Smooth muscle cell (in vitro differentiated cells): ENCODE results near the gene STRIP2. TPM values are rescaled to one million over a fixed set of nuclear protein-coding genes. Genes with fewer than 3 reads are reported as not detected.
A peak's percentile ranks its signal among the peaks of the same experiment; 100 is the strongest.
"Not testable (repeated sequence)": the region's sequence is repeated elsewhere in the genome, so short reads cannot be mapped to it uniquely, and the experiment has no call there.

Experiments used
- DNase-seq: peaks from one replicate; lab custom pipeline; 2025; ENCODE audit not compliant: unreplicated experiment; lab: John Stamatoyannopoulos, UW
- H2AFZ ChIP-seq: fragments of 200-600 bp; sonication (generic); 2 replicates; pipeline ENCODE4 v1.6.0; 2016; ENCODE audit warnings: antibody characterized with exemption, low read depth, mild to moderate bottlenecking
- H3F3A ChIP-seq: fragments of 200-600 bp; sonication (generic); 2 replicates; pipeline ENCODE4 v1.6.0; 2017; ENCODE audit warnings: antibody characterized with exemption, low read depth
- H3K27ac ChIP-seq: fragments of 200-600 bp; sonication (generic); 2 replicates; pipeline ENCODE4 v1.5.1; 2016; ENCODE audit warnings: low read depth, mild to moderate bottlenecking
- H3K27me3 ChIP-seq: fragments of 200-600 bp; sonication (generic); 2 replicates; pipeline ENCODE4 v1.6.1; 2016; ENCODE audit warnings: low read depth, mild to moderate bottlenecking
- H3K36me3 ChIP-seq: fragments of 200-600 bp; sonication (generic); 2 replicates; pipeline ENCODE4 v1.5.1; 2016; ENCODE audit warnings: low read depth
- H3K4me1 ChIP-seq: fragments of 200-600 bp; sonication (generic); 2 replicates; pipeline ENCODE4 v1.5.1; 2016; ENCODE audit warnings: low read depth
- H3K4me2 ChIP-seq: fragments of 200-600 bp; sonication (generic); 2 replicates; pipeline ENCODE4 v1.6.0; 2016; ENCODE audit warnings: mild to moderate bottlenecking
- H3K4me3 ChIP-seq: fragments of 200-600 bp; sonication (generic); 2 replicates; pipeline ENCODE4 v1.5.1; 2016; ENCODE audit warnings: mild to moderate bottlenecking
- H3K79me2 ChIP-seq: fragments of 200-600 bp; sonication (generic); 2 replicates; pipeline ENCODE4 v1.6.0; 2016; ENCODE audit warnings: low read depth, mild to moderate bottlenecking
- H3K9ac ChIP-seq: fragments of 200-600 bp; sonication (generic); 2 replicates; pipeline ENCODE4 v1.6.0; 2016; ENCODE audit warnings: low read depth
- H3K9me3 ChIP-seq: fragments of 200-600 bp; sonication (generic); replicated peaks from 2 replicates; pipeline ENCODE4 v1.5.1; 2016; ENCODE audit warnings: low read depth
- H4K20me1 ChIP-seq: fragments of 200-600 bp; sonication (generic); 2 replicates; pipeline ENCODE4 v1.6.0; 2016; ENCODE audit warnings: low read depth
- CTCF ChIP-seq: fragments of 200-600 bp; sonication (generic); IDR thresholded peaks from 2 replicates; pipeline ENCODE4 v1.5.1; 2017; ENCODE audit warnings: borderline replicate concordance, mild to moderate bottlenecking, antibody characterized with exemption; ENCODE audit not compliant: insufficient read depth, poor library complexity, severe bottlenecking
- WGBS: methylation state at CpG from one replicate; pipeline ENCODE4 v1.1.7; 2016; ENCODE audit warnings: low lambda C conversion rate; 5-methylcytosine and 5-hydroxymethylcytosine counted together
- polyA plus RNA-seq: library from polyadenylated mRNA; unstranded; fragments of >200 nt; fragmentation: Nextera tagmentation; extraction: Ambion mirVana; gene quantifications from 2 replicates; pipeline ENCODE4 v1.2.1, GENCODE V29; 2016
- total RNA-seq: library from RNA; depleted of rRNA; stranded (reverse); fragments of >200 nt; gene quantifications from 2 replicates; pipeline ENCODE4 v1.2.3, GENCODE V29; 2014

STRIP2 gene
- total and polyA plus RNA-seq, 2 experiments from 2014 or later = 0.39 to 6.9 TPM

- Histone ChIP-seq H3K79me2 (no peaks in the 10 kb centered on the region), H3K4me2 (no peak overlapping the region), H3F3A (no peaks in the 10 kb centered on the region), H3K27ac (no peak overlapping the region), H3K9me3 (no peaks in the 10 kb centered on the region), H3K4me3 (no peak overlapping the region), H2AFZ (no peak overlapping the region), H3K4me1 (no peaks in the 10 kb centered on the region), H3K9ac (no peak overlapping the region), H3K27me3 (no peaks in the 10 kb centered on the region), H4K20me1 (no peaks in the 10 kb centered on the region), H3K36me3 (no peaks in the 10 kb centered on the region)
- TF ChIP-seq CTCF = no peak
- 88% methylated on average over 4 of the region's 4 CpGs for WGBS
- DNase-seq = no peak
Measured at GRCh38 chr7:129529643-129530042, 95.4 kb downstream of the STRIP2 start.

- Histone ChIP-seq H3K79me2 (no peaks in the 10 kb centered on the region), H3K9me3 (no peaks in the 10 kb centered on the region), H3K4me1 (no peaks in the 10 kb centered on the region), H2AFZ (no peak overlapping the region), H3K27ac (peak overlapping the region; percentile 67), H3K9ac (no peak overlapping the region), H3K27me3 (no peaks in the 10 kb centered on the region), H3K4me3 (no peak overlapping the region), H3F3A (no peaks in the 10 kb centered on the region), H3K36me3 (no peaks in the 10 kb centered on the region), H3K4me2 (no peak overlapping the region), H4K20me1 (no peaks in the 10 kb centered on the region)
- TF ChIP-seq CTCF = no peak
- WGBS = 60% methylated on average over 5 of the region's 5 CpGs
- DNase-seq = no peak
Measured at GRCh38 chr7:129530795-129531391, 96.7 kb downstream of the STRIP2 start.

GRCh38 chr7:129531721-129532120, 97.5 kb downstream of the STRIP2 start:
- Histone ChIP-seq H3K4me3 (no peak overlapping the region), H3K79me2 (no peaks in the 10 kb centered on the region), H3K27ac (peak overlapping the region; percentile 67), H3K36me3 (no peaks in the 10 kb centered on the region), H3K9ac (no peak overlapping the region), H4K20me1 (no peaks in the 10 kb centered on the region), H3K9me3 (no peaks in the 10 kb centered on the region), H3F3A (no peaks in the 10 kb centered on the region), H3K27me3 (no peaks in the 10 kb centered on the region), H3K4me1 (no peaks in the 10 kb centered on the region), H2AFZ (no peak overlapping the region), H3K4me2 (no peak overlapping the region)
- WGBS = 89% methylated on average over 11 of the region's 11 CpGs
- no peak for DNase-seq
- TF ChIP-seq CTCF = no peak

GRCh38 chr7:129532375-129532774, 98.1 kb downstream of the STRIP2 start:
- H3F3A ChIP-seq = no peaks in the 10 kb centered on the region
- no peaks in the 10 kb centered on the region for H3K79me2 ChIP-seq
- H3K4me1 ChIP-seq = no peaks in the 10 kb centered on the region
- H2AFZ ChIP-seq = no peak overlapping the region
- no peaks in the 10 kb centered on the region for H3K27me3 ChIP-seq
- no peaks in the 10 kb centered on the region for H4K20me1 ChIP-seq
- no peak overlapping the region for H3K27ac ChIP-seq
- no peak for TF ChIP-seq CTCF
- H3K4me3 ChIP-seq = no peak overlapping the region
- WGBS = 90% methylated on average over 17 of the region's 19 CpGs
- H3K9ac ChIP-seq = no peak overlapping the region
- DNase-seq = no peak
- no peak overlapping the region for H3K4me2 ChIP-seq
- no peaks in the 10 kb centered on the region for H3K36me3 ChIP-seq
- H3K9me3 ChIP-seq = no peaks in the 10 kb centered on the region

GRCh38 chr7:129534558-129535274, 100.5 kb downstream of the STRIP2 start:
- not testable (repeated sequence) for H2AFZ ChIP-seq, H3K27ac ChIP-seq, DNase-seq, H3K27me3 ChIP-seq, H3K36me3 ChIP-seq, H3K79me2 ChIP-seq, H3K4me1 ChIP-seq, H3K4me2 ChIP-seq, H4K20me1 ChIP-seq, H3F3A ChIP-seq, H3K9me3 ChIP-seq, H3K4me3 ChIP-seq, H3K9ac ChIP-seq
- WGBS = 89% methylated on average over 20 of the region's 20 CpGs
